CD14-positive monocyte (primary cell): Measurements from ENCODE around the gene EFCAB12. TPM values are rescaled to one million over a fixed set of nuclear protein-coding genes. Genes with fewer than 3 reads are reported as not detected.

Source experiments
- DNase-seq, 3 donors: peaks; one replicate each; pipeline ENCODE4 v3.0.0-alpha.2; 2011 to 2022
- H2AFZ ChIP-seq: 2 replicates; pipeline ENCODE4 v1.6.0; 2012; ENCODE audit warnings: mild to moderate bottlenecking, low read depth, low read length, inconsistent platforms; ENCODE audit not compliant: insufficient read depth, poor library complexity, severe bottlenecking
- H3K27ac ChIP-seq, 2 donors: 1 replicate in 1 of 2; 2 replicates in 1 of 2; pipeline ENCODE4 v1.5.1; 2012 to 2013; ENCODE audit warnings: low read length in 2 of 2, control low read depth in 1 of 2, inconsistent platforms in 1 of 2, low read depth in 1 of 2, mild to moderate bottlenecking in 1 of 2
- H3K27me3 ChIP-seq, 2 donors: one replicate each; pipeline versions ENCODE4 v1.6.0 to v1.6.1; 2011 to 2013; ENCODE audit warnings: low read length in 2 of 2; ENCODE audit not compliant: control insufficient read depth in 2 of 2, insufficient read depth in 2 of 2
- H3K36me3 ChIP-seq, 2 donors: replicated peaks in 1 of 2; 1 replicate in 1 of 2; 2 replicates in 1 of 2; pipeline versions ENCODE4 v1.5.1 to v1.6.1; 2012 to 2013; ENCODE audit warnings: low read length in 2 of 2, control low read depth in 1 of 2, inconsistent platforms in 1 of 2, mild to moderate bottlenecking in 1 of 2; ENCODE audit not compliant: insufficient read depth in 2 of 2, control insufficient read depth in 1 of 2
- H3K4me1 ChIP-seq, 2 donors: 1 replicate in 1 of 2; 2 replicates in 1 of 2; pipeline versions ENCODE4 v1.5.1 to v1.6.1; 2012 to 2013; ENCODE audit warnings: low read length in 2 of 2, control low read depth in 1 of 2, inconsistent platforms in 1 of 2, mild to moderate bottlenecking in 1 of 2, moderate library complexity in 1 of 2; ENCODE audit not compliant: insufficient read depth in 2 of 2, control insufficient read depth in 1 of 2
- H3K4me2 ChIP-seq: replicated peaks from 2 replicates; pipeline ENCODE3; 2012; ENCODE audit warnings: low read length, moderate library complexity, mild to moderate bottlenecking; ENCODE audit not compliant: poor library complexity, severe bottlenecking; ENCODE audit errors: extremely low read depth
- H3K4me3 ChIP-seq, 3 experiments: fragments of 200-600 bp in 1 of 3; sonication (generic) in 1 of 3; replicated peaks in 1 of 3; 1 replicate in 2 of 3; 2 replicates in 1 of 3; pipeline ENCODE4 v1.5.1; 2011 to 2013; ENCODE audit warnings: low read length in 3 of 3, mild to moderate bottlenecking in 3 of 3, control low read depth in 2 of 3, low read depth in 2 of 3, inconsistent platforms in 1 of 3, moderate library complexity in 1 of 3
- H3K79me2 ChIP-seq: 2 replicates; pipeline ENCODE4 v1.6.0; 2012; ENCODE audit warnings: mild to moderate bottlenecking, control low read depth, inconsistent platforms, low read length, moderate library complexity; ENCODE audit not compliant: insufficient read depth
- H3K9ac ChIP-seq: 2 replicates; pipeline ENCODE4 v1.6.0; 2017; ENCODE audit warnings: low read length, mild to moderate bottlenecking; ENCODE audit not compliant: insufficient read depth, poor library complexity, severe bottlenecking
- H3K9me3 ChIP-seq, 2 donors: replicated peaks in 1 of 2; 1 replicate in 1 of 2; 2 replicates in 1 of 2; pipeline versions ENCODE4 v1.5.1 to v1.6.1; 2012 to 2013; ENCODE audit warnings: low read length in 2 of 2, control low read depth in 1 of 2; ENCODE audit not compliant: control insufficient read depth in 1 of 2, insufficient read depth in 1 of 2
- H4K20me1 ChIP-seq: 2 replicates; pipeline ENCODE4 v1.6.0; 2012; ENCODE audit warnings: mild to moderate bottlenecking, low read length, control low read depth, moderate library complexity; ENCODE audit not compliant: insufficient read depth
- H3K27ac Mint-ChIP-seq, 7 donors: one replicate each; pipeline ENCODE4 v1.8.0; 2020; ENCODE audit warnings: mild to moderate bottlenecking in 7 of 7, mixed read lengths in 7 of 7, moderate library complexity in 6 of 7, inconsistent platforms in 2 of 7
- H3K27me3 Mint-ChIP-seq, 3 donors: one replicate each; pipeline ENCODE4 v1.8.0; 2021 to 2022; ENCODE audit warnings: low read depth in 3 of 3, mild to moderate bottlenecking in 3 of 3, mixed read lengths in 3 of 3, moderate library complexity in 3 of 3, inconsistent platforms in 1 of 3
- H3K36me3 Mint-ChIP-seq, 2 donors: one replicate each; pipeline ENCODE4 v1.8.0; 2020; ENCODE audit warnings: mixed read lengths in 2 of 2, inconsistent platforms in 1 of 2, mild to moderate bottlenecking in 1 of 2
- H3K4me1 Mint-ChIP-seq: one replicate; pipeline ENCODE4 v1.8.0; 2020; ENCODE audit warnings: mild to moderate bottlenecking, mixed read lengths
- H3K4me3 Mint-ChIP-seq, 2 donors: one replicate each; pipeline ENCODE4 v1.8.0; 2020; ENCODE audit warnings: mild to moderate bottlenecking in 2 of 2, mixed read lengths in 2 of 2, moderate library complexity in 1 of 2
- H3K9me3 Mint-ChIP-seq, 7 donors: one replicate each; pipeline ENCODE4 v1.8.0; 2020 to 2022; ENCODE audit warnings: mixed read lengths in 7 of 7, mild to moderate bottlenecking in 6 of 7, moderate library complexity in 6 of 7, inconsistent platforms in 2 of 7
- WGBS: methylation state at CpG from one replicate; pipeline ENCODE4 v1.1.5; 2013; ENCODE audit warnings: missing lambda C conversion rate; ENCODE audit not compliant: insufficient coverage; 5-methylcytosine and 5-hydroxymethylcytosine counted together
- intact Hi-C, 2 donors: fragments of 100-400 bp; cut with micrococcal nuclease; formaldehyde crosslinking; loops; one replicate each; pipeline versions ENCODE4 v1.15.0 to v1.15.1; 2023
- polyA plus RNA-seq, 3 donors: library from polyadenylated mRNA; depleted of rRNA in 1 of 3; unstranded in 2 of 3; stranded (reverse) in 1 of 3; fragments of 300-500 nt in 2 of 3; fragments of >200 nt in 1 of 3; fragmentation: Illumina TruSeq in 2 of 3; gene quantifications; 1 replicate in 2 of 3; 2 replicates in 1 of 3; pipeline ENCODE4 v1.2.3, GENCODE V29; 2012 to 2021
- TF ChIP-seq, protein P1 (sequence below): fragments of 200-600 bp; IDR thresholded peaks from one replicate; pipeline ENCODE4 v1.8.0; 2022; ENCODE audit warnings: antibody characterized with exemption, mild to moderate bottlenecking

EFCAB12 gene
- polyA plus RNA-seq, 3 donors = 0.35 TPM; not detected in 2

DNA sequence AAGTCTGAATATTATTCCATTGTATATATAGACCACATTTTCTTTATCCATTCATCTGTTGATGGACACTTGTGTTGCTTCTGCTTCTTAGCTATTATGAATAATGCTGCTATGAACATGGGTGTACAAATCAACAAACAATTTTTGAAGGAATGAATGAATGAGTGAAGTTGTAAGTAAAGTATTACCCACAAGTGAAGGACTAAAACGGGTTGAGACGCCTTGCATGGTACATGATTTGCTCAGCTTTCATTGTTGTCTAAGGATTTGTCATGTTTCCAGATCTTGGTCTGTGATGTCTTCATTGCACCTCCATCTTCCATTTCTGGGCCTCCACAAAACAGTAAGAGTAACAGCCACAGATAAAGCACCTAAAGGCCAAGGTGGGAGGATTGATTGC is 32.1 kb upstream of the EFCAB12 start:
- Histone ChIP-seq H2AFZ (no peak overlapping the region), H3K9ac (no peak overlapping the region), H3K36me3 (peaks cover 0 to 60% of the 10 kb centered on the region in 2 donors), H3K27ac (no peak overlapping the region), H3K9me3 (no peaks in the 10 kb centered on the region), H3K79me2 (no peaks in the 10 kb centered on the region), H3K27me3 (no peaks in the 10 kb centered on the region), H4K20me1 (no peaks in the 10 kb centered on the region), H3K4me1 (no peaks in the 10 kb centered on the region), H3K4me3 (no peak overlapping the region), H3K4me2 (no peak overlapping the region)
- no peak overlapping the region for H3K4me3 Mint-ChIP-seq
- TF ChIP-seq, protein P1, sequence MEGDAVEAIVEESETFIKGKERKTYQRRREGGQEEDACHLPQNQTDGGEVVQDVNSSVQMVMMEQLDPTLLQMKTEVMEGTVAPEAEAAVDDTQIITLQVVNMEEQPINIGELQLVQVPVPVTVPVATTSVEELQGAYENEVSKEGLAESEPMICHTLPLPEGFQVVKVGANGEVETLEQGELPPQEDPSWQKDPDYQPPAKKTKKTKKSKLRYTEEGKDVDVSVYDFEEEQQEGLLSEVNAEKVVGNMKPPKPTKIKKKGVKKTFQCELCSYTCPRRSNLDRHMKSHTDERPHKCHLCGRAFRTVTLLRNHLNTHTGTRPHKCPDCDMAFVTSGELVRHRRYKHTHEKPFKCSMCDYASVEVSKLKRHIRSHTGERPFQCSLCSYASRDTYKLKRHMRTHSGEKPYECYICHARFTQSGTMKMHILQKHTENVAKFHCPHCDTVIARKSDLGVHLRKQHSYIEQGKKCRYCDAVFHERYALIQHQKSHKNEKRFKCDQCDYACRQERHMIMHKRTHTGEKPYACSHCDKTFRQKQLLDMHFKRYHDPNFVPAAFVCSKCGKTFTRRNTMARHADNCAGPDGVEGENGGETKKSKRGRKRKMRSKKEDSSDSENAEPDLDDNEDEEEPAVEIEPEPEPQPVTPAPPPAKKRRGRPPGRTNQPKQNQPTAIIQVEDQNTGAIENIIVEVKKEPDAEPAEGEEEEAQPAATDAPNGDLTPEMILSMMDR = no peak
- intact Hi-C loops = no loop called here
- peak overlapping the region in 1 of 7 donors; percentile 75 for H3K27ac Mint-ChIP-seq
- DNase-seq = no peak
- peaks cover 0 to 2% (median 0%) of the 10 kb centered on the region in 3 donors for H3K27me3 Mint-ChIP-seq
- peaks cover 38 to 53% of the 10 kb centered on the region in 2 donors for H3K36me3 Mint-ChIP-seq
- no peaks in the 10 kb centered on the region for H3K4me1 Mint-ChIP-seq
- H3K9me3 Mint-ChIP-seq = peaks cover 0 to 6% (median 0%) of the 10 kb centered on the region in 7 donors
- no CpG with 5 or more reads among the region's 2 CpGs for WGBS

DNA sequence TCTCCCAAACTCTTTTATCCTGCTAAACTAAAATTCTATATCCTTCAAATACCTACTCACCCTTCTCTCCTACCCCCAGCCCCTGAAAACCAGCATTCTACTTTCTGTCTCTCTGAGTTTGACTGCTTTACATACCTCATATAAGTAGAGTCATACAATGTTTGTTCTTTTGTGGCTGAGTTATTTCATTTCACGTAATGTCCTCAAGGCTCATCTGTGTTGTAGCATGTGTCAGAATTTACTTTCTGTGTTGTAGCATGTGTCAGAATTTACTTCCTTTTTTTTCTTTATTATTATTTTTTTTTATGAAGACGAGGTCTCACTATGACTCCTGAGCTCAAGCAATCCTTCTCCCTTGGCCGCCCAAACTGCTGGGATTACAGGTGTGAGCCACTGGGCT is 31.7 kb upstream of the EFCAB12 start:
- Mint-ChIP-seq H3K27me3 (peaks cover 0 to 2% (median 0%) of the 10 kb centered on the region in 3 donors), H3K4me1 (no peaks in the 10 kb centered on the region)
- H3K4me2 ChIP-seq = no peak overlapping the region

More for the DNA sequence above, 31.7 kb upstream of the EFCAB12 start:
- Histone ChIP-seq H3K27me3 (no peaks in the 10 kb centered on the region), H3K36me3 (peaks cover 0 to 60% of the 10 kb centered on the region in 2 donors), H3K4me3 (no peak overlapping the region), H3K79me2 (no peaks in the 10 kb centered on the region), H2AFZ (no peak overlapping the region), H3K4me1 (no peaks in the 10 kb centered on the region), H4K20me1 (no peaks in the 10 kb centered on the region), H3K9me3 (no peaks in the 10 kb centered on the region), H3K27ac (no peak overlapping the region), H3K9ac (no peak overlapping the region)
- DNase-seq = no peak
- intact Hi-C loops = no loop called here
- Mint-ChIP-seq H3K36me3 (peaks cover 38 to 54% of the 10 kb centered on the region in 2 donors), H3K4me3 (peak overlapping the region in 1 of 2 donors; percentile 4), H3K9me3 (peaks cover 0 to 6% (median 0%) of the 10 kb centered on the region in 7 donors), H3K27ac (peak overlapping the region in 2 of 7 donors; percentile 10 to 75)
- TF ChIP-seq, protein P1 = no peak
- WGBS = no CpG with 5 or more reads among the region's 3 CpGs
